T-helper 1 cell treated with Interleukin-12 subunit alpha and Interleukin-12 subunit beta and Interleukin-4 antibody, amounts not matched to agents 30 ng/mL and 1 ng/mL, for 36 hours (primary cell): ENCODE results near the gene PCSK6. TPM values are rescaled to one million over a fixed set of nuclear protein-coding genes. Genes with fewer than 3 reads are reported as not detected.
"Not testable (repeated sequence)": the region's sequence is repeated elsewhere in the genome, so short reads cannot be mapped to it uniquely, and the experiment has no call there.

ENCODE experiments used
- intact Hi-C: fragments of 100-400 bp; cut with micrococcal nuclease; formaldehyde crosslinking; loops from one replicate; pipeline ENCODE4 v1.15.1; 2024
- total RNA-seq: library from RNA; stranded (reverse); gene quantifications from 2 replicates; pipeline ENCODE4 v1.2.3, GENCODE V29; 2022

The PCSK6 gene
- total RNA-seq, 1 donor from 2014 or later: 2.5 TPM

GRCh38 chr15:101434032-101434920 lies 55.2 kb downstream of the PCSK6 start:
- intact Hi-C loops: no loop called here

GRCh38 chr15:101433396-101433795 lies 56.1 kb downstream of the PCSK6 start:
- intact Hi-C loops: no loop called here

GRCh38 chr15:101432982-101433381 lies 56.5 kb downstream of the PCSK6 start:
- intact Hi-C loops: no loop called here

- intact Hi-C loops: no loop called here
Measured at GRCh38 chr15:101431748-101432147, 57.8 kb downstream of the PCSK6 start.

- intact Hi-C loops: no loop called here
Measured at GRCh38 chr15:101431301-101431700, 58.2 kb downstream of the PCSK6 start.

GRCh38 chr15:101429646-101430045 lies 59.9 kb downstream of the PCSK6 start:
- intact Hi-C loops: no loop called here

- intact Hi-C loops: no loop called here
Measured at GRCh38 chr15:101429191-101429590, 60.3 kb downstream of the PCSK6 start.

- intact Hi-C loops: no loop called here
Measured at GRCh38 chr15:101428758-101429157, 60.7 kb downstream of the PCSK6 start.

GRCh38 chr15:101427606-101428487 lies 61.7 kb downstream of the PCSK6 start:
- intact Hi-C loops: no loop called here

GRCh38 chr15:101426761-101427333 lies 62.7 kb downstream of the PCSK6 start:
- intact Hi-C loops: no loop called here

GRCh38 chr15:101425787-101426365 lies 63.6 kb downstream of the PCSK6 start:
- intact Hi-C loops: no loop called here

- intact Hi-C loops: no loop called here
Measured at GRCh38 chr15:101424984-101425383, 64.5 kb downstream of the PCSK6 start.

GRCh38 chr15:101420232-101420631 lies 69.3 kb downstream of the PCSK6 start:
- intact Hi-C loops: no loop called here

GRCh38 chr15:101416475-101416874 lies 73.0 kb downstream of the PCSK6 start:
- intact Hi-C loops: not testable (repeated sequence)

GRCh38 chr15:101413239-101413638 lies 76.3 kb downstream of the PCSK6 start:
- intact Hi-C loops: no loop called here

GRCh38 chr15:101411581-101411980 lies 77.9 kb downstream of the PCSK6 start:
- intact Hi-C loops: no loop called here

GRCh38 chr15:101411085-101411484 lies 78.4 kb downstream of the PCSK6 start:
- intact Hi-C loops: no loop called here

GRCh38 chr15:101410612-101411011 lies 78.9 kb downstream of the PCSK6 start:
- intact Hi-C loops: no loop called here

- intact Hi-C loops: no loop called here
Measured at GRCh38 chr15:101409621-101410020, 79.9 kb downstream of the PCSK6 start.

GRCh38 chr15:101407966-101408775 lies 81.3 kb downstream of the PCSK6 start:
- intact Hi-C loops: no loop called here

- intact Hi-C loops: no loop called here
Measured at GRCh38 chr15:101407439-101407838, 82.1 kb downstream of the PCSK6 start.
